ENCODE measurements around the gene ATOSB.

ATOSB gene

DNA sequence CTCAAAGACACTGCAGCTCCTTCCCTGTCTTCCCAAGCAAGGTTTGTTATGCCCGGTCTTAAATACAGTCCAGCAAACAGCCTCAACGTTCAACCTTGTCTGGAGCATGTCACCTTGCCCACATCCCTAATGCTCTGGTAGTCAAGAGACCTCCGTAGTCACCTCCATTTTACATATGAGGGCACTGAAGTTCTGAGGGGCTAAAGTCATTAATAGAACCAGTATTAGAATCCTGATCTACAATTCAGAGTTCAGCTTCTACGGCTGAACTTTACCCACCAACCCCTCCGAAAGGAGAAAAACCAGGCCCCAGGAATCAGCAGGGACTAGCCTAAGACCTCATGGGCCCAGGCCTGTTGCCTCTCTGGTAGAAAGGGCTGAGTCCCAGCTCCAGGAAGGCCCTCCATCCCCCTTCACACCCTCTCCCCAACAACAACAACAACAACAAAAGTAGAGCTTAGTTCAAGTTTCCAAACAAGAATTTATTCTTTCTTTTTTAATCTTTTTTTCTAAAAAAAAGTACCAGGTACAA lies 11.9 kb downstream of the ATOSB start:
- peak overlapping the region; percentile 10 for H3K27ac ChIP-seq (ENCODE audit: low read depth, low read length, poor library complexity, severe bottlenecking)
- peaks cover 19% of the 10 kb centered on the region for H3K4me1 ChIP-seq (ENCODE audit: insufficient read depth, low read length, severe bottlenecking)
- peak overlapping the region; percentile 98 for H3K4me2 ChIP-seq (ENCODE audit: low read length)
- H3K9ac ChIP-seq (ENCODE audit: low read length): peak overlapping the region; percentile 99
- no peaks in the 10 kb centered on the region for H3K27me3 ChIP-seq (ENCODE audit: insufficient read depth, low read length)
- H3F3A ChIP-seq (ENCODE audit: insufficient read depth, low read length): no peaks in the 10 kb centered on the region
- peaks cover 8% of the 10 kb centered on the region for H3K79me2 ChIP-seq (ENCODE audit: insufficient read depth, low read length)
- H3K4me3 ChIP-seq (ENCODE audit: low read depth, low read length, poor library complexity, severe bottlenecking): peak overlapping the region; percentile 98
- no peaks in the 10 kb centered on the region for H4K20me1 ChIP-seq (ENCODE audit: insufficient read depth, low read length)
- no peak overlapping the region for H2AFZ ChIP-seq (ENCODE audit: low read length)
- no peaks in the 10 kb centered on the region for H3K9me2 ChIP-seq (ENCODE audit: low read depth, low read length)
- no peaks in the 10 kb centered on the region for H3K9me3 ChIP-seq (ENCODE audit: low read length)
- H3K36me3 ChIP-seq (ENCODE audit: insufficient read depth, low read length): peaks cover 26% of the 10 kb centered on the region
- TF ChIP-seq, protein P1, sequence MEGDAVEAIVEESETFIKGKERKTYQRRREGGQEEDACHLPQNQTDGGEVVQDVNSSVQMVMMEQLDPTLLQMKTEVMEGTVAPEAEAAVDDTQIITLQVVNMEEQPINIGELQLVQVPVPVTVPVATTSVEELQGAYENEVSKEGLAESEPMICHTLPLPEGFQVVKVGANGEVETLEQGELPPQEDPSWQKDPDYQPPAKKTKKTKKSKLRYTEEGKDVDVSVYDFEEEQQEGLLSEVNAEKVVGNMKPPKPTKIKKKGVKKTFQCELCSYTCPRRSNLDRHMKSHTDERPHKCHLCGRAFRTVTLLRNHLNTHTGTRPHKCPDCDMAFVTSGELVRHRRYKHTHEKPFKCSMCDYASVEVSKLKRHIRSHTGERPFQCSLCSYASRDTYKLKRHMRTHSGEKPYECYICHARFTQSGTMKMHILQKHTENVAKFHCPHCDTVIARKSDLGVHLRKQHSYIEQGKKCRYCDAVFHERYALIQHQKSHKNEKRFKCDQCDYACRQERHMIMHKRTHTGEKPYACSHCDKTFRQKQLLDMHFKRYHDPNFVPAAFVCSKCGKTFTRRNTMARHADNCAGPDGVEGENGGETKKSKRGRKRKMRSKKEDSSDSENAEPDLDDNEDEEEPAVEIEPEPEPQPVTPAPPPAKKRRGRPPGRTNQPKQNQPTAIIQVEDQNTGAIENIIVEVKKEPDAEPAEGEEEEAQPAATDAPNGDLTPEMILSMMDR (IDR thresholded peaks at IDR 0.05; ENCODE audit: low read length): no peak
- no peak for TF ChIP-seq EZH2 (IDR thresholded peaks at IDR 0.05; ENCODE audit: borderline replicate concordance, low read length)

DNA sequence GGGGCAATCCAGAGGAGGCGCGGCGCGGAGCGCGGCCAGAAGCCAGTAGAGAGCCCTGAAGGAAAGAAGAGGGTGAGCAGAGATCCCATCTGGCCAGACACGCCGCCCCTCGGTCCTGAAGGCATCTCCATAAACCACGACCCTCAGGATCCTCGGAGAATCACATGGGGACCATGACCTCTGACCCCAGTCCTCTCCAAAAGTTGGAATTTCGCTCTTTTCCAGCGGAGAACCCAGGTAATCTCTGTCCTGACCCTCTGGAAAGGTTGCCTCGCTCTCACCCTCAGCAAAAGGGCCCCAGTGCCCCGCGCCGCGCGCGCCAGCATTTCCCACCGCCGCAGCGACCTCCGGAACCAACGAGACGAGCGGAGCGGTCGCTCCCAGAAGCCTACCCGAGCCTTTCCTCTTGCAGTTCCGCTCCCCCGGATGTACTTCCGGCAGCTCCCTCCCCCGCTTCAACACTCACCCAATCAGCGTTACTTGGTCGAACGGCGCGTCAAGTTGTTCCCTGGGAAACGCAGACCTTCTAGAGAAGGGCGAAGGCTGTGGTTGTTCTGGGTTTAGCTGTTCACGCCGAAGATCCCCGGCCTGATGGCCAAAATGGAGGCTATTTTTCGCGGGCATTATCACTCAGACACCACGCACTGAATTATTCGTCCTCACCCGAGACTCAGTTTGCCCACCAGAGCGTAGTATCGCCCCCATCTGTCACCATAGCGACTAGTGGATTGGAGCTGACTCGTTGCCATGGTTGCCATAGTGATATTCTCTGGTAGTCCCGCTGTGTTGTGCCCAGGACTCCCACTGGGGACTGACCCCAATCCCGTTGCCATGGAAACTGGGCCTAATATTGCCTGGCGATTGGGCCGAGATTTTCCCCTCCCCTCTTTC lies 12.6 kb downstream of the ATOSB start, which contains the start of gene STOML2:
Gene STOML2 (minus strand): TSS at position 363 of the 891 bp plus-strand sequence. CDS start 37 bp downstream, at position 326.
- H3K36me3 ChIP-seq (ENCODE audit: insufficient read depth, low read length): peaks cover 26% of the 10 kb centered on the region
- TF ChIP-seq, protein P1 (IDR thresholded peaks at IDR 0.05; ENCODE audit: low read length): no peak
- TF ChIP-seq EZH2 (IDR thresholded peaks at IDR 0.05; ENCODE audit: borderline replicate concordance, low read length): no peak
- peak within 1 kb of the TSS; percentile 98 for H3K4me2 ChIP-seq (ENCODE audit: low read length)

DNA sequence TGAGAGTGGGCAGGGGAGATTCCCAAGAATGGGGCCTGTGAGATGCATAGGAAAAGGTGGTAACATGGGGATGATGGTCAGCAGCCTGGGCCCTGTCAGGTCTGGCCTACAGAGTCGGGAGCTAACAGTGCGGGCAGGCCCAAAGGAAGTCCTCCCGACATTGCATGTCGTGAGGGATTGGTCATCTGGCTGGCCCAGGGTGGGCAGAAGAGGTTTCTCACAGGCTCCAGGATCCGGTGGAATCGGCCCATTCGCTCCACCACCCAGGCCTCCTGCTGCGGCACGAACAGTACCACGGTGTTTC lies 13.2 kb downstream of the ATOSB start:
- Histone ChIP-seq H2AFZ (ENCODE audit: low read length) (no peak overlapping the region), H3K27ac (ENCODE audit: low read depth, low read length, poor library complexity, severe bottlenecking) (peak overlapping the region; percentile 60), H3K79me2 (ENCODE audit: insufficient read depth, low read length) (peaks cover 8% of the 10 kb centered on the region), H3K9ac (ENCODE audit: low read length) (peak overlapping the region; percentile 99), H3K27me3 (ENCODE audit: insufficient read depth, low read length) (no peaks in the 10 kb centered on the region), H3K9me2 (ENCODE audit: low read depth, low read length) (no peaks in the 10 kb centered on the region), H3K4me3 (ENCODE audit: low read depth, low read length, poor library complexity, severe bottlenecking) (peak overlapping the region; percentile 98), H3K4me2 (ENCODE audit: low read length) (peak overlapping the region; percentile 98), H3K9me3 (ENCODE audit: low read length) (no peaks in the 10 kb centered on the region), H3K36me3 (ENCODE audit: insufficient read depth, low read length) (peaks cover 26% of the 10 kb centered on the region), H3K4me1 (ENCODE audit: insufficient read depth, low read length, severe bottlenecking) (peaks cover 19% of the 10 kb centered on the region), H4K20me1 (ENCODE audit: insufficient read depth, low read length) (no peaks in the 10 kb centered on the region), H3F3A (ENCODE audit: insufficient read depth, low read length) (no peaks in the 10 kb centered on the region)
- TF ChIP-seq, protein P1 (IDR thresholded peaks at IDR 0.05; ENCODE audit: low read length): no peak
- no peak for TF ChIP-seq EZH2 (IDR thresholded peaks at IDR 0.05; ENCODE audit: borderline replicate concordance, low read length)

More for the DNA sequence above, 12.6 kb downstream of the ATOSB start, which contains the start of gene STOML2:
- Histone ChIP-seq H3K27me3 (ENCODE audit: insufficient read depth, low read length) (no peaks in the 10 kb centered on the region), H3F3A (ENCODE audit: insufficient read depth, low read length) (no peaks in the 10 kb centered on the region), H3K79me2 (ENCODE audit: insufficient read depth, low read length) (peaks cover 8% of the 10 kb centered on the region), H3K4me1 (ENCODE audit: insufficient read depth, low read length, severe bottlenecking) (peaks cover 19% of the 10 kb centered on the region), H3K9me2 (ENCODE audit: low read depth, low read length) (no peaks in the 10 kb centered on the region), H3K9ac (ENCODE audit: low read length) (peak within 1 kb of the TSS; percentile 99), H3K27ac (ENCODE audit: low read depth, low read length, poor library complexity, severe bottlenecking) (peak within 1 kb of the TSS; percentile 60), H3K4me3 (ENCODE audit: low read depth, low read length, poor library complexity, severe bottlenecking) (peak within 1 kb of the TSS; percentile 98), H3K9me3 (ENCODE audit: low read length) (no peaks in the 10 kb centered on the region), H2AFZ (ENCODE audit: low read length) (no peak within 1 kb of the TSS), H4K20me1 (ENCODE audit: insufficient read depth, low read length) (no peaks in the 10 kb centered on the region)

Data from OCI-LY1 (cell line).